ENCODE data around the gene CX3CL1. TPM values are rescaled to one million over a fixed set of nuclear protein-coding genes. Genes with fewer than 3 reads are reported as not detected.

Gene CX3CL1
- total and polyA plus RNA-seq, 9 of the 15 experiments (the other 6 are each of a cell fraction or from before 2014, with no cell fraction given) = 0.09 TPM; not detected in 8

- no peaks in the 10 kb centered on the region for H3K9me1 ChIP-seq (ENCODE audit: control insufficient read depth, insufficient read depth, low read length)
- ATAC-seq = no peak
- no peak for DNase-seq (ENCODE audit: extremely low read depth in 1 of 4, low spot score in 3 of 4)
- WGBS (ENCODE audit: insufficient coverage, low coverage, missing lambda C conversion rate) = 72% methylated on average over 7 of the region's 8 CpGs
- H3K9me3 ChIP-seq (replicated peaks; ENCODE audit: control insufficient read depth, insufficient read depth, low read depth, low read length) = no peaks in the 10 kb centered on the region
- H3K27me3 ChIP-seq (ENCODE audit: control insufficient read depth in 2 of 2, insufficient read depth in 2 of 2, low read length in 2 of 2) = no peaks in the 10 kb centered on the region
- H3K9ac ChIP-seq (ENCODE audit: insufficient read depth in 1 of 2, low read depth in 2 of 2, low read length in 2 of 2) = no peak overlapping the region
- POLR2A ChIA-PET = interaction anchor here (0.7 kb wide), 1 partner anchor 130 kb away, joined by 3 read pairs; no protein-coding TSS in a partner anchor
- no peak overlapping the region for H3K27ac ChIP-seq (ENCODE audit: extremely low read depth, low read depth, low read length)
- H3K4me2 ChIP-seq (ENCODE audit: insufficient read depth, low read length) = no peak overlapping the region
- FAIRE-seq = no peak
- H2AFZ ChIP-seq (ENCODE audit: low read depth, low read length) = no peak overlapping the region
- TF ChIP-seq ZNF444 (CRISPR knock-in tag; IDR thresholded peaks at IDR 0.05) = no peak
- no peak for TF ChIP-seq ZNF766 (CRISPR knock-in tag; conservative IDR thresholded peaks at IDR 0.05)
- peak; percentile 45; the same call in 1 of the 2 replicates for TF ChIP-seq SUPT5H (IDR thresholded peaks at IDR 0.05)
- no peak for TF ChIP-seq NFRKB (IDR thresholded peaks at IDR 0.05; ENCODE audit: low read depth)
- no peak for TF ChIP-seq ZNF217 (CRISPR knock-in tag; IDR thresholded peaks at IDR 0.05)
- H3K36me3 ChIP-seq (ENCODE audit: control insufficient read depth, insufficient read depth, low read length) = peaks cover 49% of the 10 kb centered on the region
- no TSS peak for BruUV-seq (replicated peaks)
- no peak overlapping the region for H3K4me3 ChIP-seq
- intact Hi-C loops (cut with micrococcal nuclease) (no loop called here), in situ Hi-C loops (cut with MboI) (no loop called here)
- no peaks in the 10 kb centered on the region; a peak in 1 of 5 replicates for H3K4me1 ChIP-seq (replicated peaks in 1 of 2; ENCODE audit: control insufficient read depth in 2 of 2, insufficient read depth in 2 of 2, low read length in 2 of 2)
- no peaks in the 10 kb centered on the region for H4K20me1 ChIP-seq (replicated peaks; ENCODE audit: control insufficient read depth, insufficient read depth, low read length)
- no peaks in the 10 kb centered on the region for H3K79me2 ChIP-seq (ENCODE audit: control insufficient read depth, insufficient read depth, low read length)
- CTCF ChIA-PET (ENCODE audit: low intra/inter-chr PET ratio) = no interaction called here
Measured at GRCh38 chr16:57427307-57427706, 55.0 kb downstream of the CX3CL1 start.

GRCh38 chr16:57427824-57428223 lies 55.5 kb downstream of the CX3CL1 start:
- Histone ChIP-seq H4K20me1 (replicated peaks; ENCODE audit: control insufficient read depth, insufficient read depth, low read length) (no peaks in the 10 kb centered on the region), H3K36me3 (ENCODE audit: control insufficient read depth, insufficient read depth, low read length) (peaks cover 54% of the 10 kb centered on the region), H3K4me1 (replicated peaks in 1 of 2; ENCODE audit: control insufficient read depth in 2 of 2, insufficient read depth in 2 of 2, low read length in 2 of 2) (no peaks in the 10 kb centered on the region), H3K27ac (ENCODE audit: extremely low read depth, low read depth, low read length) (no peak overlapping the region), H3K27me3 (ENCODE audit: control insufficient read depth in 2 of 2, insufficient read depth in 2 of 2, low read length in 2 of 2) (no peaks in the 10 kb centered on the region), H3K9me3 (replicated peaks; ENCODE audit: control insufficient read depth, insufficient read depth, low read depth, low read length) (no peaks in the 10 kb centered on the region), H2AFZ (ENCODE audit: low read depth, low read length) (no peak overlapping the region), H3K4me3 (no peak overlapping the region), H3K79me2 (ENCODE audit: control insufficient read depth, insufficient read depth, low read length) (no peaks in the 10 kb centered on the region), H3K9ac (ENCODE audit: insufficient read depth in 1 of 2, low read depth in 2 of 2, low read length in 2 of 2) (no peak overlapping the region), H3K4me2 (ENCODE audit: insufficient read depth, low read length) (no peak overlapping the region), H3K9me1 (ENCODE audit: control insufficient read depth, insufficient read depth, low read length) (no peaks in the 10 kb centered on the region)
- intact Hi-C loops (cut with micrococcal nuclease) (no loop called here), in situ Hi-C loops (cut with MboI) (no loop called here)
- ATAC-seq = no peak
- ChIA-PET POLR2A (no interaction called here), CTCF (ENCODE audit: low intra/inter-chr PET ratio) (no interaction called here)
- DNase-seq (ENCODE audit: extremely low read depth in 1 of 4, low spot score in 3 of 4) = no peak
- no TSS peak for BruUV-seq (replicated peaks)
- FAIRE-seq = no peak
- TF ChIP-seq ZNF449 (CRISPR knock-in tag; IDR thresholded peaks at IDR 0.05) = no peak
- TF ChIP-seq ESRRB (CRISPR knock-in tag; IDR thresholded peaks at IDR 0.05; ENCODE audit: borderline replicate concordance) = no peak
- TF ChIP-seq MNT (conservative IDR thresholded peaks at IDR 0.05) = no peak
- no peak for TF ChIP-seq HSF4 (CRISPR knock-in tag; IDR thresholded peaks at IDR 0.05; ENCODE audit: borderline replicate concordance)

Measured in K562 (cell line).